ENCODE measurements around the gene RASSF7.
"Not testable (repeated sequence)": the region's sequence is repeated elsewhere in the genome, so short reads cannot be mapped to it uniquely, and the experiment has no call there.

The RASSF7 gene

GRCh38 chr11:568306-569157, 7.8 kb downstream of the RASSF7 start:
- no peak for TF ChIP-seq CTCF (IDR thresholded peaks at IDR 0.05; ENCODE audit: insufficient read depth, low read length, poor library complexity, severe bottlenecking)
- DNase-seq (ENCODE audit: extremely low read depth, insufficient read length): peak; percentile 98
- Histone ChIP-seq H3K36me3 (ENCODE audit: control insufficient read depth, insufficient read depth, low read length) (peaks cover 5% of the 10 kb centered on the region), H3K4me3 (replicated peaks; ENCODE audit: low read depth, low read length) (peak overlapping the region; percentile 76), H3K27me3 (replicated peaks; ENCODE audit: control insufficient read depth, insufficient read depth, low read length) (no peaks in the 10 kb centered on the region)

- Histone ChIP-seq H3K27me3 (replicated peaks; ENCODE audit: control insufficient read depth, insufficient read depth, low read length) (no peaks in the 10 kb centered on the region), H3K36me3 (ENCODE audit: control insufficient read depth, insufficient read depth, low read length) (peaks cover 3% of the 10 kb centered on the region), H3K4me3 (replicated peaks; ENCODE audit: low read depth, low read length) (peak overlapping the region; percentile 72)
- no peak for TF ChIP-seq CTCF (IDR thresholded peaks at IDR 0.05; ENCODE audit: insufficient read depth, low read length, poor library complexity, severe bottlenecking)
- no peak for DNase-seq (ENCODE audit: extremely low read depth, insufficient read length)
Measured at GRCh38 chr11:569158-569885, 8.6 kb downstream of the RASSF7 start.

GRCh38 chr11:571802-572185, 11.0 kb downstream of the RASSF7 start:
- Histone ChIP-seq H3K4me3 (replicated peaks; ENCODE audit: low read depth, low read length) (no peak overlapping the region), H3K36me3 (ENCODE audit: control insufficient read depth, insufficient read depth, low read length) (no peaks in the 10 kb centered on the region), H3K27me3 (replicated peaks; ENCODE audit: control insufficient read depth, insufficient read depth, low read length) (peaks cover 2% of the 10 kb centered on the region; the same call in 1 of the 2 replicates)
- no peak for TF ChIP-seq CTCF (IDR thresholded peaks at IDR 0.05; ENCODE audit: insufficient read depth, low read length, poor library complexity, severe bottlenecking)
- no peak for DNase-seq (ENCODE audit: extremely low read depth, insufficient read length)

- Histone ChIP-seq H3K36me3 (ENCODE audit: control insufficient read depth, insufficient read depth, low read length) (no peaks in the 10 kb centered on the region), H3K4me3 (replicated peaks; ENCODE audit: low read depth, low read length) (no peak overlapping the region), H3K27me3 (replicated peaks; ENCODE audit: control insufficient read depth, insufficient read depth, low read length) (peaks cover 2% of the 10 kb centered on the region; the same call in 1 of the 2 replicates)
- no peak for DNase-seq (ENCODE audit: extremely low read depth, insufficient read length)
- TF ChIP-seq CTCF (IDR thresholded peaks at IDR 0.05; ENCODE audit: insufficient read depth, low read length, poor library complexity, severe bottlenecking): no peak
Measured at GRCh38 chr11:573146-573759, 12.5 kb downstream of the RASSF7 start.

GRCh38 chr11:574031-574570, 13.3 kb downstream of the RASSF7 start:
- H3K36me3 ChIP-seq (ENCODE audit: control insufficient read depth, insufficient read depth, low read length); H3K27me3 ChIP-seq (replicated peaks; ENCODE audit: control insufficient read depth, insufficient read depth, low read length); H3K4me3 ChIP-seq (replicated peaks; ENCODE audit: low read depth, low read length); DNase-seq (ENCODE audit: extremely low read depth, insufficient read length): not testable (repeated sequence)
